ENCODE measurements around the gene GNAO1.

The GNAO1 gene

DNA sequence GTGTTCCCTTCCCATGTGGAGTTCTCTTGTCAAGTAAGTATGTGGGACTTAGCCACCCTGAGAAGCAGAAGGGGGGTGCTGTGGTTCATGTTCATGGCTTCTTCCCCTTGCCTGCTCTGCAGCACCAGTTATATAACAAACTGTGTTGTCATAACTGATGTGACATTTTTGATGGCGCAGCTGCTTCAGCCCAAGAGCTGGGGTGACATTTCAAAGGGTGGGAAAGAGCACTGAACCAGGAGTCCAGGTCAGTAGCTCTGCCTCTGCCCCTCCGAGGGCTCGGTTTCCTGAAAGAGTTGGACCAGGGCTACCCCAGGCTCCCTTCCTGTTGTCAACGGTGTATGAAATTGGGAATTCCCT is 7.4 kb downstream of the GNAO1 start:
- DNase-seq = no peak

DNA sequence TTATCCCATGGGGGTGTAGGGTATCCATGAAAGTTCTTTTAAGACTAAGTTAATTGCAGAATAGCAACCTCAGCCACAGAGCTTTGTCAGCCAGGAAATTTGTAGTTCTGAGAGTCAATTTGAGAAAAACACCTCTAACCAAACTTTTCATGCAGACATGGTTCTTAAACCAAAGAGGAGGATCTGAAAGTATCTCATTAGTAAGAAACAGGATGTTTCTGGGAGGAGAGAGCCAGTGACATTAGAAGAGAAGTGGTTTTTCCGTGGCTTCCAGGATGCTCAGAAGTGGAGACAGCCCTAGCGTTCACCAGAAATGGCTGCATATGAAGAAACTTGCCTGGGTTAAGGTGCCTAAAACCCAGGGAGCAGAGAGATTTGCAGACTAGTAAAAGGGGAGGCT is 7.9 kb downstream of the GNAO1 start:
- no peak for DNase-seq

DNA sequence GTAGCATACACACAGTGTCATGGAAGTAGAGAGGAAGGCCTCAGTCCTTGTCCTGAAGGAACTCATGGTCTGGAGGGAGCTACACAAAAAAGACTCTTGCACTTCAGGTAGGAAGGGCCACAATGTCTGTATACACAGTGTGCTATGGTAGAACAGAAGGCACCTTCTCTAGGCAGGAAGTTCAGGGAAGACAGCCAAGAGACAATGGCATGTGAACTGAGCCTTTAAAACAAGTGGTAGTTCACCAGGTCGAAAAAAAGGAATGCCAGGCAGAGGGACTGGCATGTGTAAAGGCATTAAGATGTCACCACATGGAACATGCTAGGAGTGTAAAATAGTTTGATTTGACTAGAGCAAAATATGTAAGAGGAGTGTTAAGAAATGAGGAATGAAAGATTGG is 9.7 kb downstream of the GNAO1 start:
- DNase-seq = no peak

DNA sequence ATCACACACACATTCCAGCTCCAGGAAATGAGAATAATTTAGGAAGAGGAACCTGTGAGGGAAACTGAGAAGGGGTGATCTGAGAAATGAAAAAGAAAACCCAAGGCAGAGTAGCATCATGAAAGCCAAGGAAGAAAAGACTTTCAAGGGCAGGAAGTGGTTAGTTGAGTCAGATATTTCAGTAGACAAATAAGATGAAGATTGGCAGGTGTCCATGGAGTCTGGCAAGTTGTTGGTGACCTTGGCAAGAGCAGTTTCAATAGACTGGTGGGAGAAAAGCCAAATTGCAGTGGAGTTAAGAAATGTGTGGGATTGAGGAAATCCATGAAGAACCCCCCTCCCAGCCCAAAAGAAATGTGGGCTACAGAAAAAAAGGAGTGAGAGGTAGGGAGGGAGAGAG is 10.7 kb downstream of the GNAO1 start:
- DNase-seq = peak; percentile 23

DNA sequence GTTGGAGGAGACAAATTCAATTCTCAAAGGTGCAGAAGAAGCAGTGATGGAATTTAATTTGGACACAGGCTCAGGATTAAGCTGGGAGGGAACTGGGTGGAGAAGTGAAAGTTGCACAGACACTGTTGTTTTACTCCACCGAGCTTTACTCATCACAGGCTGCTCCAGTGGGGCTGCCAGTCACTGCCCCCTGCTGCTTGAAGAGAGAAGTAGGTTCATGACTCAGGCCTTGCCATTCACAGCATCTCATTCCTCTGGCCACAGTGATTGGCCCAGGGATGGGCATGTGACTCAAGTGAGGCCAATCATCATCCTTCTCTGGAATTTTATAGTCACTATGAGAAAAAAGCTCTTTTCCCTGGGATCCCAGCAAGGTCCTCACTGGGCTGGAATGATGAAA is 11.8 kb downstream of the GNAO1 start:
- peak; percentile 7 for DNase-seq

DNA sequence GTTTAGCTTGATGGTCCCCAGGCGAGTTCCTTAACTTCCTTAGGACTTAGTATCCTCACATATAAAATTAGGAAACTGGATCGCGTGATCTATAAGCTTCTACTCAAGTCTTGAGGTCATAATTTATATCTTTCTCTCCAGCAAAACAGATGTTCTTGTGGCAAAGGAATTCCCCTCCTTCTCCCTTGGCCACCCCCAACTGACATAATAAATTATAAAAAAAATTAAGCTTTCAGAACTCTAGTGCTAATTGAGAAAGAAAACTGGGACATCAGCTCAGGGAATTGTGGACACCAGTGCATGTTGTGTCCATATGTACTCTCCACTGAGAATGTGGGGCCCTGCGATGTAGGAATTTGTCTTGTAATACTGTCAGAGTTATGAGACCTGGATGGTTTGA is 13.5 kb downstream of the GNAO1 start:
- DNase-seq = no peak

DNA sequence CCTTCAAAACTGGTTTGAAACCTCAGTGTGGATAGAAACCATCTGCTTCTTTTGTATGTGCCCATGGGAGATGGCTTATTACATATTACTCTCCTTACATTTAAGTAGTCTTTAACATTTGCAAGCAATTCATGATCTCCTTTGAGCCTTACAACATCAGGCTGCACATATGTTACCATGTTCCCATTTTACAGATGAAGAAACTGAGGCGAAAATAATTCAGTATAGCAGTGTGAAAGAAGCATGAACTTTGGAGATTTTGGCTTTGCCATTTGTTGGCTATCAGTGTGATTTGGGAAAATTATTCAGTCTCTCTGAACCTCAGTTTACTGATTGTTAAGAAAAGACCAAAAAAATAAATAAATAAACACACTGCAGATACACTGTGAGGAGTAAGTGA is 15.7 kb downstream of the GNAO1 start:
- DNase-seq = no peak

DNA sequence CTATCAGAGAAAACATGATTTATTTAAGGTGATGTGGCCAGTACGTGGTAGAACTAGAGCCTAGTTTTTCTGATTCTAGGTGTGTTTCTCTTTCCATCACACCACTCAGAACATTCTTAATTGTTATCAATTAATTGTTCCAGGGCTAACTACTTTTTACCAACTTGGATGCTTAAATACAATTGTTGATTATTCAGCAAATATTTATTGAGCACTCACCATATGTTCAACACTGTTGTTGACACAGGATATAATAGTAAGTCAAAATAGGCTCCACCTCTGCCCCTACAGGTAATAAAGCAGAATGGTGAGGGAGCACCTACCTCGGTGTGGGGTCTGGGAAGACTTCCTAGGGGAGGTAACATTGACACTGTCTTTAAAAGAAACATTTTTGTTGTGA is 16.1 kb downstream of the GNAO1 start:
- no peak for DNase-seq

DNA sequence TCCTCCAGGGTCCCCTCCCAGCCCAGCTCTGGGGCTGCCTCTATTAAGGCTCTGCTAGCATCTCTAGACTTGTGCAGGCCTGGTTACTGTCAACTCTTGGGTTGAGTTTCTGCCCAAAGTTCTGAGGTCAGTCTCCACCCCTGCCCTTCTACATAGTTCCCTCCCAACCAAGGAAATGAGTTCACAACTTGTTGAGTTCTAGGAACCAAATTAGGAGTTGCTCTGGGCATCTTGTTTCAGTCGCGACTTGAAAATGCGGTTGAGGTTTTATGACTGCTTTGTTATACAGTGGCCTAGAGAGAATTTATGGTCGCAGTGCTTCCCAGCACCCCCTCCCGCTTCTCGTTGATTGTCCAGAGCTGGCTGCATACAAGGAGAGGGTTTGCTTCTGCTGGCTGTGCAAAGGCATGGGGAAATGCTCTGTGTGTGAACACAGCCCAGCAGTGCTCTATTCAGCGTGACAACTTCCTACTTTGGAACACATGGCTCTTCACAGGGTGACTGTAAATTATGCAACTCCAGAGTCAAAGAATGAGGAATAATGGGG is 20.2 kb downstream of the GNAO1 start:
- DNase-seq = no peak

DNA sequence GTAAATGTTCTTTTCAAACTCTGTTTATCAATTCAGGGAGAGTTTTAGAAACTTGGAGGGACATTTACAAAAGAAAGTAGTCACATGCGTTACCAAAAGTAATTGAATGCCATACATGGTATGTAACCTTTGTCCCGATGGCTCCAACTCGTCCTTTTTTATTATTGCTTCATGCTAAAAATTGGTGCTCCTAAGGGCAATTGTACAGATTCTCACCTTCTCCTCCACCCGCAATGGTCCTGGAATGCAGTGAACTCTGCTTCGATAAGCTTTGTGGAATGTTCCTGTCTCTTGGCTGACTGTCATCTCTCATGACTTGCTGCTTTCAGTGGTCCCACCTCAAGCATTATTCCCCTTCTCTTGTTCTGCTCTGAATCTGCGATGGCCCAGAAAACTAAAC is 20.9 kb downstream of the GNAO1 start:
- DNase-seq = no peak

DNA sequence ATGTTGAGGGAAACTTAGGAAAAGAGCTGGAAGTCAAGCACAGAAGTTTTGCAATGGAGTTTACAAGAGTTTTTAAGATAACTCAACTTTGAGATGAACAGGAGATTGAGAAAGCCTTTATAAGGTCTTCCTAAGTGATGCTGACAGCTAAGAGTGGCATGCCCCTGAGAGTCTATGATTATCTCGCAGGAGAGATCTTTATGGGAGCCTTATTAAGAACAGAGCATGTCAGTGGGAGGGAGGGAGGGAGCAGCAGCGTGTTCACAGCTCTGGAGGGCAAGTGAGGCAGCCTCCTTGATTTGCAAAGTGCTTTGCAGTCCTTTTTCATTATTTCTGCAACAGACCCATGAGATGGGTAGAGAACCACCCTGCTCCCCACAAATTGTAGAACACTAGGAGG is 30.7 kb downstream of the GNAO1 start:
- DNase-seq = no peak

DNA sequence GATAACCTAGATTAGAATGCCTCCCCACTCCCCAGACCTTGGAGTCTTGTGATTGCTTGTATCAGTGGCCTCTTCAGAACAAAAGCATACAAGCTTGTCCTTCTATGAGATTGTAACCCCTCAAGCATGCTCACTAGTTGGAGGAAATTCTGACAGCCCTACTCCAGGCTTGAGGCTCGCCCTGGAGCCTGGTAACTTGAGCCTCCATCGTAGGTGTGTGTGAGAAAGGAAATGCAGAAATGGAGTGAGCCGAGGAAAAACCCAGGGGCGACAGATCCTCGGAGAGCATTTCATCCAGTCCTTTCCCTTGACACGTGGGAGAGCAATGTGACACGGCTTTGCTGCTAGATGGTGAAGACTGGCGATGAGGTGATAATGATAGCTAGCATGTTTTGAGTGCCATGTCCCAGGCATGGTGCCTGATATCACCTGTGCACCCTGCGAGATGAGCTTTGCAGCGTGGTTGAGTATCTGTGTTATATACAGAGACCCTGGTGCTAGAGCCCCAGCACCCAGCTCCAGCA is 31.2 kb downstream of the GNAO1 start:
- DNase-seq = no peak

DNA sequence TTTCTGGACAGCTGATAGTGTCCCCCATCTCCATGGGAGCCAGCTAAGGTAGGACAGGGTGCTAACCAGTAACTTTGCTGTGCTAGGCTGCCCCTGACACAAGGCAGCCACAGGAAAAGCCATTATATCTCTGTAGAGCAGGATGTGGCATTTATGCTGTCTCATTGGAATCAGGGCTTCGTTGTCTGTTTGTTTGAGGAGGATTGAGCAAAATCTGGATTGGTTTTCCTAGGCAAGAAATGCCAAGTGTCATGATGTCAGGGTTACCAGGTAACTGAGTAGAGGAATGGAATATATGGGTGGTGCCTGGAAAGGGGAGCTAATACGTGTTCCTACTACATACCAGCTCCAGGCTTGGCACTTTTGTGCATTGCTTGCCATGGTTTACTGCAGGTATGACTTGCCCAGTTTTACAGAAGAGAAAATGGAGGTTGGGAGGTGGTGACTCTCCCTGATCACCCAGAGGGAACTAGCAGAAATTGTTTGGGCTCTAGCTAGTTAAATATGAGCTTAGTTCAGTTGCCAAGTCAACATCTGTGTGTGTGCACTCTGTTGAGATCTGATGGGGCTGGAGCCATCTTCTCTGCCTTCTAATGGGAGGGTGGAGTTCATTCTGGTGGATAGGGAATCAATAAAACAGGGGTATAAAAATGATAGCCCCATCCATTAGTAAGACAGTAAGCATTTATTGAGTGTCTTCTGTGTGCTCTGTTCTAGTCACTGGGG is 33.9 kb downstream of the GNAO1 start:
- DNase-seq = no peak

DNA sequence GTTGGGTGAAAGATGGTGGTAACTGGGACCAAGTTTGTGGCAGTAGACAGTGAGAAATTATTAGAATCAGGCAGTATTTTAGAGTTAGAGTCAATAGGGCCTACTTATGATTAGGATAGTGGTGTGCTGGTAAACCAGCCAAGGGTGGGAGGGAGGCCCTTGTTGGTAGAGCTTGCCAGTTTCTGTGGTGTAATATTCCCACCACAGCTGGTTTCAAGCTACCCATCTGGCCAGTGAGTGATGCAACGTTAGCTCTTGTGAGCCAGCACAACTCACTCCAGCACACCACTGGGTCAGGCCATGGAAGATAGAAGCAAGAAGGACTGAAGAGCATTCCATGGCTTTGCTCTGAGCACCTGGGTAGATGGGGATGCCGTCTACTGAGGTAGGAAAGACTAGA is 34.9 kb downstream of the GNAO1 start:
- no peak for DNase-seq

DNA sequence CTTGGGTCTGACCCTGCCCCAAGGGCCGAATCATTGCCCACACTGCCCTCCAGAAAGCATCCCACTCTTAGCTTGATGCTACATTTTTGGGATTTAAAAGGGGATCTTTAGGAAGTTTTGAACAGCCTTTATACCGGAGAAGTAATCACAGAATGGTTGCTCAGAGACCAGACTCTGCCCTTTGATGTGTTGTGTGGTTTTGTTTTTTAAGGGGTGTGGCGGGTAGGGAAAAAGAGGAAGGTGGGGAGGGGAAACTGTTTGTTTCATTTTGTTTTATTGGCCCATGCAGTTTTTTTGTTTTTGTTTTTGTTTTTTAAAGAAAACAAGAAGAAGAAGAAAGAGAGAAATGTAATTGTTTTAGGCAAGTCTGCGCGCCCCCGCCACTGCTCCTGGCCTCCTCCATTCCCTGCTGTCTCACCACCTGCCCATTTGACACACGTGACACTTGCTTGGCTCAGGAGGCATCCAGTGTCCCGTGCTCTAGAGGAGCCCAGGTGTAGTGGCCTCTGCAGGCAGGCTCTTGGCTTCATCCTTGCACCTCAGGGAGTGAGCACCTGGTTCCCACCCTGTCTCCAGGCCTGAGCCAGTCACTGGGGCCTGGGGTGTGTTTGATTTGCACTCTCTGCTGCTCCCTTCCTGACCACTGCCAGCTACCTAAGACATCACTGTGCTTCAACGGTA is 35.7 kb downstream of the GNAO1 start:
- DNase-seq = no peak

DNA sequence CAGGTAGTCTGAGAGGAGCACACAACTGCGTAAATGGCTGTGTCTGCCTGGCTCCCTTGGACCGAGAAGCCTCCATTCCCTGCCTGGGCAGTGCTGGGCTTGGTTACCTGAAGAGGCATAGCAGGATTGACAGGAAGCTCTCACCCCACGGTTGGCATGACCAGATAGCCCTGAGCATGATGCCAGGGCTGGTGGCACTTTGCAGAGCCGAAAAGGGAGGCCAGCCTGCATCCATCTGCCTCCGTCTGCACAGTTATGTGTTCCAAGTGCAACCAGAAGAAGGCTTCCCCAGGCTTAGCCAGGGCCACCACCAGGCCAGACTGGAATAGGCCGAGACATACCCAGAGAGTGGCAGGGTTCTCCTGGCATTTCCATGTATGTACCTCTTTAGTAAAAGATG is 36.6 kb downstream of the GNAO1 start:
- no peak for DNase-seq

DNA sequence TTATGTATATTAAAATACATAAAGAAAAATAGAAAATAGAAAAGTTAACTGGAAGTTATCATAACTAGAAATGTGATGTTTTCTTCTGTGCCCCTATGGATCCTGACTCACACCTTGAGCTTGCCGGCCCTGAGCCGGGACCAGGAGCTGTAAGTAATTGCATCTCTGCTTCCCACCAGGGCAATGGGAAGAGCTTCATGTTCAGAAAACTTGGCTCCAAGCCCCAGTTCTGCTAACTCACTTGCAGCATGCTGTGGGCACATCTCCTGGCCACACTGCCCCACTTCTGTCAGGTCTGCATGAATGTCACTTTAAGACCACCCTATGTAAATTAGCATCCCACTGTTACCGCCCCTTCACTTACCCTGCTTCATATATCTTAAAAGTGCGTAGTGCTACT is 37.2 kb downstream of the GNAO1 start:
- no peak for DNase-seq

DNA sequence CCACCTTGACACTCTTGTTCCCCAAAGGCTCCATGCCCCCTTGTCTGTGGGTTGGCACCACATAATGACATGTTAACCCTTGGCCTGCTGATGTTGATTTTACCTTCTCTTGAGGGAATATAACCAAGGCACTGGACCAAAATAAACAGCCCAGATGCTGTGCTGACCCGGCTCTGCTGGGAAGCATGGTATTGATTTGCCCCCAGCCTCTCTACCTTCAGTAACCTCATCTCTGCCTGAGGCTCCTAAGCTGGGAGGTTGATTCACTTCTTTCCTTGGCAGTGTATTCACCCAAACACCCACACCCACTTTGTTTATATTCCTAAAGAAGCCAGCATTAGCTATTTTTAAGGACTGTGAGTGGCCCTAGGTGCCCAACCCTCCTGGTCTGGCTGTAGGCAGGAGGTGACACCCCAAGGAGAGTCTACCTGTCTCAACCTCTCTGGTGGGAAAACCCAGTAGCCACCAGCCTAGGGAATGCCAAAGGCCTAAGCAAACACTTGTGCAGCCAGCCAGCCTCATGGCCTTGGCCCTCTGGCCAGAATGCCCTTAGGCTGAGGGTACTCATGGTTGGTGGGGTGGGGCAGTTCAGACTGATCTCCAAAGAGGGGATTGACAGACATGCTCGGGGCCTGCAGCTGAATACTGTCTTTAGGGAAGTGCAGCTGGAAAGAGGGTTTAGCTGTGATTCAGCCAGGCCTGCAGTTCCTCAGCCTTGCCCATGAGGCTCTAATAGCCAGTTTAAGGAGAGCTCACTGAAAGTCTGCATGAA is 42.7 kb downstream of the GNAO1 start:
- DNase-seq = no peak

DNA sequence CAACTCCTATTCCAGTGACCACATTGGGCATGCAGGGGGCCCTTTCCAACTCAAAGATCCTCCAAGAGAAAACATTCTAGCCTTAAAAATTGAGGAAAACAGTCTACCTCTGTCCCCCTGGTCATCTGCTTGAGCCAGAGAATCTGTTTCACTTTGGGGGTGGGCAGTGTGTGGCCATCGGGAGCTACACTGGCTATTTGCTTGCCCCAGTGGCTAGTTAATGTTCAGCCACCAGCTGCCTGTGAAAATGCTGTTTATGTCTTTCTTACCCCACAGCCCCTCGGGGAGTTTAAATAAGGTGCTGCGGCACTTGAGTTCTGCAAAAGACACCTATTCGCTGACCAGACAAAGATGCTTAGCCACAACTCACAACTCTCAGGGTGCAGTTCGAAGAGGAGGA is 43.4 kb downstream of the GNAO1 start:
- DNase-seq = no peak

DNA sequence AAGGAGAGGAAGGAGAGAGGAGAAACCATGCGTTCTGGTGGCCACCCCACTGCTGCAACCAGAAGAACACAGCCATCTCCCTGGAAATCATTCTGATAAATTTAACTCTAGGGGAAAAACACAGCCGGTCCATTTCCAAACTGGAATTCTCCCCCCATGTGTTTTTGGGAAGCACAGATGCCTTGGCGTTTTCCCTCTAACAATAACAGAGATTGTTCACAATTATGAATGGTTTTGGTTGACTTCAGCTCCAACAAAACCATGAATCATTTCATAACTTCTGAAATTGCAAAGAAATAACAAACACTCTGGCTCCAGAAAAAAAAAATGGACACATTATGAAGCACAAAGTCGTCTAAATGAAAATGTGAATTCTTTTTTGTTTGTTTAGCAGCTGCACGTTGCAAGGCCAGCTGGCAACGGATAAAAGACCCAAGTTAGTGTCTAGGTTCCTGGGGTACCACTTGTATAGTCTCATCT is 46.2 kb downstream of the GNAO1 start:
- no peak for DNase-seq

DNA sequence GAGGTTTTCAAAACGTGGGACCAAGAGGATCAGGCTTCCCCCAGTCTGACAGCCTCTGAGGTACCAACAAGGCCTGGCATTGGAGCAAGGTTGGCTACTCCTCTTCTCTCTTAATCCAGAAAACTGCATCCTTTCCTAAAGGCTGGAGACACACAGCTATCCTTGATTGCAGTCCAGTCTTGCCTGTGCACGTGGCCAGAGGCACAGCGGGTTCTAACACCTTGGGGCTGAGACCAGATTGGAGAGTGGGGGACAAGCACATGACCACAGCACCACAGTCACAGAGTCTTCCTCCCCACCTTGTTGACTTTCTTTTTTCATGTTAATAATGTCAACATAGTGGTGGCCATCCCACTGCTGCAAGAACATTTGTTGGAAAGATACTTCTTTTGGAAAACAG is 46.9 kb downstream of the GNAO1 start:
- DNase-seq = no peak

DNA sequence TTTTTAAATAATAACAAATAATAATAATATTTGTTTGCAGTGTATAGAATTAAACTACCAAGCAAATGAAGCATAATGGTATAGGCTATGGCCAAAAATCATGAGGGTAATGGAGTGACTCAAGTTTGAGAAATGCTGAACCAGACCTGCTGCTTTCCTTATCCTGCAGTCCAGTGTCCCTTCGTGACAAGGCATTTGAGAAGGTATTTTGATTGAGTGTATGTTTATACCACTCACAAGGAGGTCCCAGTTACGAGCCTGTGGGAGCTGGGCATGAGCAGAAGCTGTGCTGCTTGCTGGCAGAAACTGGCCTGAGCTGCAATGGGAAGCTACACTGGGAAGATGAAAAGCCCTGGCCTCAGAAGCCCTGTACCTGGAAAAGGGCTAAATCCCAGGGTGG is 50.3 kb downstream of the GNAO1 start:
- no peak for DNase-seq

DNA sequence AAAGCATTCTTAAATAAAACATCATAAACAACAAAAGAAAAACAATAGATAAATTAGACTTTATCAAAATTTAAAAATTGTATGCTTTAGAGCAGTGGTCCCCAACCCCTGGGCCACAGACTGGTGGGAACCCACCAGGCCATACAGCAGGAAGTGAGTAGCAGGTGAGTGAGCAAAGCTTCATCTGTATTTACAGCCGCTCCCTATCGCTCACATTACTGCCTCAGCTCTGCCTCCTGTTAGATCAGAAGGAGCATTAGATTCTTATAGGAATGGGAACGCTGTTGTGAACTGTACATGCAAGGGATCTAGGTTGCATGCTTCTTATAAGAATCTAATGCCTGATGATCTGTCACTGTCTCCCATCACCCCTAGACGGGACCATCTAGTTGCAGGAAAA is 51.5 kb downstream of the GNAO1 start:
- DNase-seq = no peak

DNA sequence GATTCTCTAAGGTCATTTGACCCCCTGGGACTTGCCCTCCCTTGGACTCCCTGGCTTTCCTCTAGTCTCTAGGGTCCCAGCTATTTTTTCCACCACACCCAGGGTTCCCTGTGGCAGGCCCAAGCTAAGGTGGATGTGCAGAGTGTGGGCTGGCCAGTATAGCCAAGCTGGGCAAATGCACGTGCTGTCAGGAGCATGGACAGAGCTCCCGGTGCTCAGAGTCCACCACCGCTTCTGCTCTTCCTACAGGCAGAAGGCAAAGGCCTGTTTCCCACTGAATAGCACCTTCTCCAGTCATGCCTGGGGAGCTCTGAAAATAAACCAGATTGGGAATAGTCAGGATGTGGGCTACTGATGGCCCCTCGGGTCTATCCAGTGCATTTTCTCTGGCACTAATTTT is 53.3 kb downstream of the GNAO1 start:
- DNase-seq = no peak

Data from NCI-H1105 treated with DMSO at 0.1 percent for 48 hours (cell line).